Activated naive CD8-positive, alpha-beta T cell treated with anti-CD3 and anti-CD28 coated beads, Interleukin-2, amount 10 ng/mL, durations not matched to agents 7 days and 5 days (primary cell): ENCODE results near the gene TMEM14A. TPM values are rescaled to one million over a fixed set of nuclear protein-coding genes. Genes with fewer than 3 reads are reported as not detected.
"Not testable (repeated sequence)": the region's sequence is repeated elsewhere in the genome, so short reads cannot be mapped to it uniquely, and the experiment has no call there.

Experiments used
- ATAC-seq: fragments of 150-1000 bp; cut with Tn5 transposase; one replicate; pipeline ENCODE4 v1.10.0; 2021; ENCODE audit warnings: low read depth, moderate library complexity
- POLR2A ChIA-PET: fragments of 350-600 bp; sonication (Branson Sonifier 250); formaldehyde crosslinking; loops from one replicate; lab custom pipeline; 2021; ENCODE audit warnings: antibody characterized with exemption; lab: Charles Lee
- DNase-seq: peaks from one replicate; pipeline ENCODE4 v3.0.0; 2021
- H3K27ac Mint-ChIP-seq: one replicate; pipeline ENCODE4 v1.8.0; 2022; ENCODE audit warnings: mild to moderate bottlenecking, mixed read lengths
- H3K27me3 Mint-ChIP-seq: one replicate; pipeline ENCODE4 v1.8.0; 2022; ENCODE audit warnings: mild to moderate bottlenecking, moderate library complexity, mixed read lengths
- H3K36me3 Mint-ChIP-seq: one replicate; pipeline ENCODE4 v1.8.0; 2021; ENCODE audit warnings: mild to moderate bottlenecking, mixed read lengths
- H3K4me1 Mint-ChIP-seq: one replicate; pipeline ENCODE4 v1.8.0; 2021; ENCODE audit warnings: mixed read lengths
- H3K4me3 Mint-ChIP-seq: one replicate; pipeline ENCODE4 v1.8.0; 2022; ENCODE audit warnings: mild to moderate bottlenecking, moderate library complexity, mixed read lengths
- H3K9me3 Mint-ChIP-seq: one replicate; pipeline ENCODE4 v1.8.0; 2021; ENCODE audit warnings: mixed read lengths
- total RNA-seq, 2 experiments: library from RNA; stranded (reverse); gene quantifications; one replicate each; pipeline ENCODE4 v1.2.3, GENCODE V29; 2021

The TMEM14A gene
- total RNA-seq, 2 experiments from 2014 or later, result 18.6 to 19.0 TPM

DNA sequence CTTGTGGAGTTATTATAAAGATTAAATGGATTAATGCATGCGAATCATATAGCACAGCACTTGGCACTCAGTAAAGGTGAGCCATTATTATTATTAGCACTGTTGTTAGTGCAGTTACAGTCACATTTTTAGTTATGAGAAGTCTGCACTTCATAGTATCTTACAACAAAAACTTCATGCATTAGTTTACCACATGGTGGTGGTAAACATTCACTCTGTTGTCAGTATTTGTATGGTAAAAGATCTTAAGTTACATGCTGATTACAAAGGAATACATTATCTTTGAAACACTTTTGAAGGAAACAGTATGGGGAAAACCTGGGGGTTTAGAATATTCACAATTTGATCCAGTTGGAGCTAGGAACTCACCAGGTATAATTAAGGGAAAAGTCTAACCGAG lies 20.8 kb downstream of the TMEM14A start:
- peaks cover 3% of the 10 kb centered on the region for H3K9me3 Mint-ChIP-seq
- POLR2A ChIA-PET, result no interaction called here
- ATAC-seq (no peak), DNase-seq (no peak)
- H3K36me3 Mint-ChIP-seq, result peaks cover 4% of the 10 kb centered on the region
- H3K4me3 Mint-ChIP-seq, result no peak overlapping the region
- H3K27ac Mint-ChIP-seq, result no peak overlapping the region
- no peaks in the 10 kb centered on the region for H3K4me1 Mint-ChIP-seq
- peaks cover 2% of the 10 kb centered on the region for H3K27me3 Mint-ChIP-seq

DNA sequence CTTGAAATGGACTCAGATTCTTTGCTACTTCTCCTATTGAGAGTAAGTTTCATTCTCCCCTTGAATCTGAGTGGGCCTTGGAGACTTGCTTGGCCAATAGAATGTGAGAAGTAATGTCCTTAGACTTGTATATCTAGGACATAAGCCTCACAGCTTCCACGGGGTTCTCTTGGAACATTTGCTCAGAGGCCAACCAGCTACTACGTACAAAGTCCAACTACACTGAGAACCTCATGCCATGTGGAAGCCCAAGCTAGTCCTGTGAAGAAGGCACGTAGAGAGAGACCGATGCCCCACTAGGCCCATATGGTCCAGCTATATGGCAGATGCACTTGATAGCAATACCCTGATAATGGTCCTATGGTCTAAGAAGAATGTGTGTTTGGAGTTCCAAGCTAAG lies 22.9 kb downstream of the TMEM14A start:
- ATAC-seq, result no peak
- H3K9me3 Mint-ChIP-seq, result peaks cover 3% of the 10 kb centered on the region
- no peak overlapping the region for H3K27ac Mint-ChIP-seq
- no peaks in the 10 kb centered on the region for H3K36me3 Mint-ChIP-seq
- POLR2A ChIA-PET, result no interaction called here
- H3K27me3 Mint-ChIP-seq, result peaks cover 10% of the 10 kb centered on the region
- no peak overlapping the region for H3K4me3 Mint-ChIP-seq
- H3K4me1 Mint-ChIP-seq, result no peaks in the 10 kb centered on the region
- DNase-seq, result no peak

DNA sequence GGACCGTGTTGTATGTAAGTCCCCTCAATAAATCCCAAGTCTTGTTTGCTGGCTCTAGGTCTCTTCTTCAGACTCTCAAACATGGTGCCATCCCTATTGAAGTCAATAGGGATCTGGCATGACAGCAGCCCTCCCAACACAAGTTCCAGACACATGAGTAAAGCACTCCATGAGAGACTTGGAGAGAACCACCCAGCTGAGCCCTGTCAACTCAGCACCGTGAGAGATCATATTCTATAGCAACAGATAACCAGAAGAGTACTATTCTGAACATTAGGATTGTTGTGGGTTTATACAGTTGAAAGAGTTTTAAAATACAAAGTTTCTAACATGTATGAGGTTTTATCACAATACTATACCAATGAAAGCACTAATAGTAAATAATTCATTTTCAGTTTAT lies 23.5 kb downstream of the TMEM14A start:
- H3K36me3 Mint-ChIP-seq, result no peaks in the 10 kb centered on the region
- peaks cover 3% of the 10 kb centered on the region for H3K9me3 Mint-ChIP-seq
- no peak overlapping the region for H3K27ac Mint-ChIP-seq
- no peak overlapping the region for H3K4me3 Mint-ChIP-seq
- no peaks in the 10 kb centered on the region for H3K4me1 Mint-ChIP-seq
- peaks cover 11% of the 10 kb centered on the region for H3K27me3 Mint-ChIP-seq
- ATAC-seq (no peak), DNase-seq (no peak)
- POLR2A ChIA-PET, result no interaction called here

DNA sequence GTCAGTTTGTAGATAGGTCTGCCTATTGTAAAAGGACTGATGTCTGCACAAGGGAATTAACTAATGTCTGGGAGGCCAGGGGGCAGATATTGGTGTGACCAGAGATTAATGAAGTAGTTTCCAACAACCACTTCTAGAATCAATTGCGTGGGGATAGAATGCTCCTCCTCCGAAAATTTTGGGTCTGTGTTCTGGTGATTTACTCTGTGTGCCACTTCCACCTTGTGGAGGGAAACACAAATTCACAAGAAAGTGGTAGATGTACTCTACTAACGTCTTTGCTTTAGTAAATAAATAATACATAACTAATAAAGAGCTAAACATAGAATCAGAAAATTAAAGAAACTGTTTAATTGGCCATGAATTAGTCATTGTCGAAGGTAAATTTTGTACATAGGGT lies 25.5 kb downstream of the TMEM14A start:
- ATAC-seq, result no peak
- no peaks in the 10 kb centered on the region for H3K4me1 Mint-ChIP-seq
- DNase-seq, result no peak
- H3K36me3 Mint-ChIP-seq, result no peaks in the 10 kb centered on the region
- H3K27ac Mint-ChIP-seq, result no peak overlapping the region
- no peak overlapping the region for H3K4me3 Mint-ChIP-seq
- POLR2A ChIA-PET, result no interaction called here
- H3K27me3 Mint-ChIP-seq, result peaks cover 11% of the 10 kb centered on the region
- peaks cover 3% of the 10 kb centered on the region for H3K9me3 Mint-ChIP-seq

DNA sequence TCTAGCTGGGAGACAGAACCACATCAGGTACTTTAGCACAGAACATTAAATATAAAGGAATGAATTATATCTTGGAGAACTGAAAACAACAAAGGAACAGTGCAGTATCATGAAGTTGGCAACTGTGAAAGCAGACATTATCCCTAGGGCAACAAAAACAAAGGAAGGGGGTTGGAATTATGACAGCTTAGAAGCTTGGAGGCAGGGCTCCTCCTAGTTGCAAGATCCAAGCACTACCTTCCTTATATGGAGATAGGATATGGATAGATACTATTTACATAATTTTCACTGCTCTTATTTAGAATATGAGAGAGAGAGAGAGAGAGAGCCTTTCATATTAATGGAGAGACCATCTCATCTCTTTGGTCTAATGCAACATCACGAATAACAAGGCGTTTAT lies 27.0 kb downstream of the TMEM14A start:
- no peaks in the 10 kb centered on the region for H3K36me3 Mint-ChIP-seq
- no peak overlapping the region for H3K4me3 Mint-ChIP-seq
- POLR2A ChIA-PET, result no interaction called here
- DNase-seq, result no peak
- no peak overlapping the region for H3K27ac Mint-ChIP-seq
- H3K9me3 Mint-ChIP-seq, result peaks cover 3% of the 10 kb centered on the region
- no peak for ATAC-seq
- H3K4me1 Mint-ChIP-seq, result no peaks in the 10 kb centered on the region
- peaks cover 17% of the 10 kb centered on the region for H3K27me3 Mint-ChIP-seq

DNA sequence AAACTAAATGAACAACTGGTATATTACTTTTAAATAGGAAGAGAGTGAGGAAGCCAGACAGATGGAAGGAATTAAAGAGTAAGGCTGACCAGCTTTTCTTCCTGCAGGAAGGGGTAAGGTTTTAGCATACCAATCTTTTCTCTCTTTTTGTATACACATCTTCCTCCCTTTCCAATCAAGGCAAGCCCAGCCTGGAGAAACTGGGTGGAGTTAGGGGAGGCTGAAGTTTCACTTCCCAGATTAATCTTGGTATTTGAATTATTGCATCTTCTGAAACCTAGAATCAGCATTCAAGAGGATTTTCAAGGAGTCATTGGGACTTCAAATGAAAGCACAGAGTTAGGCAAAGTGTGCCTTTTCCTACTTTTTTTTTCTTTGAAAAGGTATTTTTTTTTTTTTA lies 33.1 kb downstream of the TMEM14A start:
- DNase-seq (no peak), ATAC-seq (no peak)
- POLR2A ChIA-PET, result no interaction called here
- H3K36me3 Mint-ChIP-seq, result no peaks in the 10 kb centered on the region
- H3K4me3 Mint-ChIP-seq, result no peak overlapping the region
- H3K27me3 Mint-ChIP-seq, result peaks cover 14% of the 10 kb centered on the region
- no peak overlapping the region for H3K27ac Mint-ChIP-seq
- H3K9me3 Mint-ChIP-seq, result peaks cover 4% of the 10 kb centered on the region
- H3K4me1 Mint-ChIP-seq, result no peaks in the 10 kb centered on the region

DNA sequence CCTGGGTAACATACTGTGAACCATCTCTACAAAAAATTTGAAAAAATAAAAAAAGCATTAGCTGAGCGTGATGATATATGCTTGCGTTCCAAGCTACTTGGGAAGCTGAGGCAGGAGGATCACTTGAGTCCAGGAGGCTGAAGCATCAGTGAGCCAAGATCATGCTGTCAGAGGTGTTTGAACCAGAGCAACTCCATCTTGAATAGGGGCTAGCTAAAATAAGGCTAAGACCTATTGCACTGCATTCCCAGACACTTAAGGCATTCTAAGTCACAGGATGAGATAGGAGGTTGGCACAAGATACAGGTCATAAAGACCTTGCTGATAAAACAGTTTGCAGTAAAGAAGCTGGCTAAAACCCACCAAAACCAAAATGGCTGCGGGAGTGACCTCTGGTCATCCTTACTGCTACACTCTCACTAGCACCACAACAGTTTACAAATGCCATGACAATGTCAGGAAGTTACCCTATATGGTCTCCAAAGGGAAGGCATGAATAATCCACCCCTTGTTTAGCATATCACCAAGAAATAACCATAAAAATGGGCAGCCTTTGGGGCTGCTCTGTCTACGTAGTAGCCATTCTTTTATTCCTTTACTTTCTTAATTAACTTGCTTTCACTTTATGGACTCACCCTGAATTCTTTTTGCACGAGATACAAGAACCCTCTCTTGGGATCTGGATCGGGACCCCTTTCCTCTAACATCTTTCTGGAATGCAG lies 34.0 kb downstream of the TMEM14A start:
- POLR2A ChIA-PET, H3K9me3 Mint-ChIP-seq, H3K36me3 Mint-ChIP-seq, H3K4me1 Mint-ChIP-seq, H3K4me3 Mint-ChIP-seq, ATAC-seq, H3K27ac Mint-ChIP-seq, DNase-seq: not testable (repeated sequence)
- peaks cover 14% of the 10 kb centered on the region for H3K27me3 Mint-ChIP-seq

DNA sequence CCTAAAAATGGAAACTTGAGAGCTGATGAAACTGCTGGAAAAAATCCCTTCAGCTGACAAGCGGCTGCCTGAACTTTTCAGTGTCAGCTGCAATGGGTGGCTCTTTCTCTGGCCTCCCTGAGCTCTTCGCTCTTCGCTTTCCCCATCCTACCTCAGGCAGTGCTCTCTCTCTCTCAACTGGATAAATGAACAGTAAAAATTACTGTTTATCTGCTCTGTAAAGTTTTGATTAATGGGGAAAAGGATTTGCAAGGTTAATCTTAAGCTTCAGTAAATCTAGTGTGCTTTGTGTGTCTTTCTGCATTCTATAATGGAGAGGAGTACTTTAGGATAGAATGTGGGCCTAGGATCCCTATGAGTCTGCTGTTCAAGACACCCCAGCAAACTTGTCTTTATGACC lies 35.1 kb downstream of the TMEM14A start:
- POLR2A ChIA-PET, result no interaction called here
- Mint-ChIP-seq H3K4me1 (no peaks in the 10 kb centered on the region), H3K4me3 (no peak overlapping the region), H3K36me3 (no peaks in the 10 kb centered on the region), H3K27ac (no peak overlapping the region), H3K27me3 (peaks cover 16% of the 10 kb centered on the region), H3K9me3 (peaks cover 6% of the 10 kb centered on the region)
- no peak for ATAC-seq
- DNase-seq, result no peak

DNA sequence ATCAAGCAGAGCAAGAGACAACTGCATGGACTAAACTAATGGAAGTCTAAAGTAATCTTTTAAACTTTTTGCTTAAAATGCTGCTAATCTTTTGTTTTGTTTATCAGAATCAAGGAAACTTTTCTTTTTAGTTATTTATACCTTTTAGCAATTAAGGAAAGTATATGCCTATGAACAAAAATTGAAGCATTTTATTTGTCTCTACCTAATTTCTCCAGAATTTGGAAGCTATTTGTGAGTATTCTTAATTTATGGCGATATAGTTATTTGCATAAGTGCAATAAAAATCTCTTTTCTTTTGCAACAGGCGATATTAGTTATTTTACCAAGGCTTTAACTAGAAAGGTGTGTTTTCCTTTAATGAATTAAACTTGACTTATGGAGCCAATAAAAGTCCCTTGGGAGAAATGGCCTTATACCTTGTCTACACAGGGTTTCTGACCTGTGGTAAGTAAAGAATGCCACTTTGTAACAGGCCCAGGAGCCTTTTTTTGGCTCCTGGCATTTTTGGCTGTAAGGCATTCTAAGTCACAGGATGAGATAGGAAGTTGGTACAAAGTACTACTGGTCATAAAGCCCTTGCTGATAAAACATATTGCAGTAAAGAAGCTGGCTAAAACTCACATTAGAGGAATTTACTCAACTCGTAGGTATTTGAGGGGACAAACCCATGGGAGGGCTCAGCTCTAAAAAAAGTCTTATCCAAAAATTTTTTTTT lies 37.2 kb downstream of the TMEM14A start:
- Mint-ChIP-seq H3K4me1 (no peaks in the 10 kb centered on the region), H3K27me3 (peaks cover 10% of the 10 kb centered on the region), H3K27ac (no peak overlapping the region), H3K36me3 (no peaks in the 10 kb centered on the region), H3K9me3 (peaks cover 6% of the 10 kb centered on the region), H3K4me3 (no peak overlapping the region)
- DNase-seq, result no peak
- POLR2A ChIA-PET, result no interaction called here
- ATAC-seq, result no peak

DNA sequence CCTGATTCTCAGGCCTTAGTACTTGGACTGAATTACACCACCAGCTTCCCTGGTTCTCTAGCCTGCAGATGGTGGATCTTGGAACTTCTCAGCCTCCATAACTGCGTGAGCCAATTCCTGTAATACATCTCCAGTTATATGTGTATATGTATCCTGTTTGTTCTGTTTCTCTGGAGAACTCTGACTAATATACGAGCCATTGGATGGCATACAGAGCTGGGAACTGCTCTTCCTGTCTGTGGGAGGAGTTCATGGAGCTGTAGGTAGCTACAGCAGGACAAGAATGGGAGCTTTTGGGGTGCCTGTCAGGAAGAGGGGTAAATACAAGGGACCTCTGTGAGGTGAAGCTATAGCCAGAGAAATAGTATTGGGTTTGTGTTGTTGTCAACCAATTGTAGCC lies 41.2 kb downstream of the TMEM14A start:
- Mint-ChIP-seq H3K27ac (no peak overlapping the region), H3K4me3 (no peak overlapping the region), H3K27me3 (peaks cover 7% of the 10 kb centered on the region), H3K4me1 (no peaks in the 10 kb centered on the region), H3K9me3 (peaks cover 5% of the 10 kb centered on the region), H3K36me3 (no peaks in the 10 kb centered on the region)
- DNase-seq (no peak), ATAC-seq (no peak)
- POLR2A ChIA-PET, result no interaction called here

DNA sequence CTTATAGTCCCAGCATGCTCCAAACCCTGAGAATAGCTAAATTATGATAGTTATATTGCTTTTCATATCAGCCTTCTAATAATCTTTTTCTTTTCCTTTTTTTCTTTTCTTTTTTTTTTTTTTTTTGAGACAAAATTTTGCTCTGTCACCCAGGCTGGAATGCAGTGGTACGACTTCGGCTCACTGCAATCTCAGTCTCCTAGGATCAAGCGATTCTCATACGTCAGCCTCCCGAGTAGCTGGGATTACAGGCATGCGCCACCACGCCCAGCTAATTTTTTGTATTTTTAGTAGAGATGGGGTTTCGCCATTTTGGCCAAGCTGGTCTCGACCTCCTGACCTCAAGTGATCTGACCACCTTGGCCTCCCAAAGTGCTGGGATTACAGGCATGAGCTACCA lies 43.8 kb downstream of the TMEM14A start:
- POLR2A ChIA-PET, H3K27me3 Mint-ChIP-seq, ATAC-seq: not testable (repeated sequence)

DNA sequence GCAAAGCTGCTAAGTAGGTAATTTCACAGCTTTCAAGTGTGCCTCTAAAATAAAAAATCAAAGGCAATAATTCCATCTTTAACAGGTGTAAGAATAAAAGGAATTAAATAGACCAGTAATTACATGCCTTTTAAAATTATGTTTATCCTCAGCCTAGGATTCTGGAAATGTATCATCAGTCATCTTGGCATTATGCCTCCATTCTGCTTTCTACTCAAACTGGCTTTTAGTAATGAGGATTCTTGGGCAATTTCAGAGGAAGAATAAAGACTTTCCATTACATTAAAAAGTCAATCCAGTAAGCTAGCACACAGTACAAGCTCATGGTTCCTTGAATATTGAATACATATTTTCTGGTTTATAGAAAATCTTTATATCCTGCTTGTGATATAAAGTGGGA lies 47.6 kb downstream of the TMEM14A start:
- POLR2A ChIA-PET, result no interaction called here
- no peaks in the 10 kb centered on the region for H3K4me1 Mint-ChIP-seq
- no peak overlapping the region for H3K27ac Mint-ChIP-seq
- no peaks in the 10 kb centered on the region for H3K9me3 Mint-ChIP-seq
- ATAC-seq, result no peak
- no peaks in the 10 kb centered on the region for H3K36me3 Mint-ChIP-seq
- H3K4me3 Mint-ChIP-seq, result no peak overlapping the region
- no peak for DNase-seq
- H3K27me3 Mint-ChIP-seq, result peaks cover 5% of the 10 kb centered on the region

More for the DNA sequence above, 43.8 kb downstream of the TMEM14A start:
- not testable (repeated sequence) for H3K36me3 Mint-ChIP-seq, H3K27ac Mint-ChIP-seq, H3K4me1 Mint-ChIP-seq, H3K4me3 Mint-ChIP-seq, H3K9me3 Mint-ChIP-seq, DNase-seq

DNA sequence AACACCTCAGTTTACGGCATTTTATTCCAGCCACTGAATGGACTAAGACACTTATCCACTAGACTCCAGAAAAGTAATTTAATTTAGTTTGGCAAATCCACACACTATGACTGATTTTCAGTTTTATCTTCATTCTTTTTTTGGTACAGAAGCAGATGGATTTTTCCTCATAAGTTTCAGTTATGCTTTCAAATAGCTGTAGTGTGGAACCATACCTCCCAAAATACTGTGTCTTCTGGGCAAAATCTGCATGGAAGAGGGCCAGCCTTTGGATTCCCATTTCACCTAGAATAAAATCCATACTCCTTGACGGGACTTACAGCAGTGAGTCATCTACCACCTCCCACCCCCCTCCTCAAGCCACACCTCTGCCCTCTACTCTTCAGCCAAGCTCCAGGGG lies 49.4 kb downstream of the TMEM14A start:
- Mint-ChIP-seq H3K27me3 (peaks cover 5% of the 10 kb centered on the region), H3K4me3 (no peak overlapping the region), H3K27ac (no peak overlapping the region), H3K4me1 (no peaks in the 10 kb centered on the region), H3K36me3 (no peaks in the 10 kb centered on the region), H3K9me3 (no peaks in the 10 kb centered on the region)
- no peak for DNase-seq
- POLR2A ChIA-PET, result no interaction called here
- ATAC-seq, result no peak

DNA sequence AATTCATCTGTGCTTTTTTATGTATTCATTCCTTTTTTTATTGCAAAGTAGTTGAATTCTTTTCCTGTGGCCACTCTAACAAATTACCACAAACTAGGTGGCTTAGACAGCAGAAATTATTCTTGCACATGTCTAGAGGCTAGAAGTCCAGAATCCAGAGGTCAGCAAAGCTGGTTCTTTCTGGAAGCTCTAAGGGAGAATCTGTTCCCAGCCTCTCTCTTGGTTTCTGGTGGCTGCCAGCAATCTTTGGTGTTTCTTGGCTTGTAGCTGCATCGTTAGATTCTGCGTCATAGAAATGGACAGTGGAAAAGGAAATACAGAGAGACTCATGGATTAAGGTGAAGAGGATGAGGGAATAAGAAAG lies 53.1 kb downstream of the TMEM14A start:
- Mint-ChIP-seq H3K4me3 (no peak overlapping the region), H3K9me3 (no peaks in the 10 kb centered on the region), H3K27ac (no peak overlapping the region), H3K36me3 (no peaks in the 10 kb centered on the region), H3K4me1 (no peaks in the 10 kb centered on the region), H3K27me3 (peaks cover 12% of the 10 kb centered on the region)
- ATAC-seq, result no peak
- POLR2A ChIA-PET, result no interaction called here
- no peak for DNase-seq
